22Rv1 (cell line): ENCODE data around the gene FLOT1.

Experiments
- CTCF ChIP-seq: fragments of 450-650 bp; IDR thresholded peaks from 2 replicates; pipeline ENCODE4 v1.5.1; 2017; ENCODE audit warnings: mild to moderate bottlenecking
- ZFX ChIP-seq: fragments of 450-650 bp; IDR thresholded peaks from 2 replicates; pipeline ENCODE4 v1.6.1; 2017; ENCODE audit warnings: antibody characterized with exemption, borderline replicate concordance

GRCh38 chr6:30780642-30780920 lies 38.1 kb upstream of the FLOT1 start:
- TF ChIP-seq CTCF (no peak), ZFX (no peak)
